Left ventricle myocardium superior (tissue), 1 donor: ENCODE data around the gene GALNT13. TPM values are rescaled to one million over a fixed set of nuclear protein-coding genes. Genes with fewer than 3 reads are reported as not detected.

Experiments
- ATAC-seq: fragments of 200-7000 bp; cut with Tn5 transposase; one replicate; pipeline ENCODE4 v1.9.1; 2020; ENCODE audit warnings: mild to moderate bottlenecking, moderate library complexity
- DNase-seq: peaks from one replicate; pipeline ENCODE4 v3.0.0-alpha.2; 2020
- intact Hi-C: fragments of 100-400 bp; cut with micrococcal nuclease; formaldehyde crosslinking; loops from one replicate; pipeline ENCODE4 v1.11.0; 2022
- total RNA-seq: library from RNA; stranded (reverse); fragmentation: NEBNext Ultra II Directional; extraction: Animal tissue kit (Norgen Biotek cat#: 25700); gene quantifications from one replicate; pipeline ENCODE4 v1.2.1, GENCODE V29; 2021
- donor health status: DM: no; HTN: yes; CAD: no; lungs with severe emphysema.

The GALNT13 gene
- total RNA-seq, 1 donor from 2014 or later: 0.15 TPM

- intact Hi-C loops: no loop called here
- no peak for ATAC-seq
- DNase-seq: no peak
Observed at GRCh38 chr2:154370873-154371272, 499.2 kb downstream of the GALNT13 start.

GRCh38 chr2:154374416-154374815, 502.7 kb downstream of the GALNT13 start:
- ATAC-seq (no peak), DNase-seq (no peak)
- intact Hi-C loops: no loop called here

GRCh38 chr2:154375579-154375931, 503.8 kb downstream of the GALNT13 start:
- intact Hi-C loops: no loop called here
- DNase-seq (no peak), ATAC-seq (no peak)

- intact Hi-C loops: no loop called here
- DNase-seq: no peak
- no peak for ATAC-seq
Observed at GRCh38 chr2:154381931-154382794, 510.4 kb downstream of the GALNT13 start.

- DNase-seq: no peak
- no peak for ATAC-seq
- intact Hi-C loops: no loop called here
Observed at GRCh38 chr2:154386186-154386585, 514.5 kb downstream of the GALNT13 start.

GRCh38 chr2:154391051-154391450, 519.3 kb downstream of the GALNT13 start:
- intact Hi-C loops: no loop called here
- no peak for DNase-seq

GRCh38 chr2:154392256-154392655, 520.5 kb downstream of the GALNT13 start:
- no peak for DNase-seq
- intact Hi-C loops: no loop called here
- no peak for ATAC-seq

More at GRCh38 chr2:154391051-154391450, 519.3 kb downstream of the GALNT13 start:
- ATAC-seq: no peak

- DNase-seq: no peak
- intact Hi-C loops: no loop called here
- ATAC-seq: no peak
Observed at GRCh38 chr2:154394600-154394999, 522.9 kb downstream of the GALNT13 start.

- no peak for ATAC-seq
- intact Hi-C loops: no loop called here
Observed at GRCh38 chr2:154400563-154401290, 529.0 kb downstream of the GALNT13 start.

GRCh38 chr2:154402213-154402612, 530.5 kb downstream of the GALNT13 start:
- intact Hi-C loops: no loop called here
- DNase-seq (no peak), ATAC-seq (no peak)

More at GRCh38 chr2:154400563-154401290, 529.0 kb downstream of the GALNT13 start:
- DNase-seq: no peak

- ATAC-seq (no peak), DNase-seq (no peak)
- intact Hi-C loops: no loop called here
Observed at GRCh38 chr2:154403242-154403790, 531.6 kb downstream of the GALNT13 start.

- intact Hi-C loops: no loop called here
- no peak for DNase-seq
- no peak for ATAC-seq
Observed at GRCh38 chr2:154408786-154409185, 537.1 kb downstream of the GALNT13 start.

GRCh38 chr2:154422251-154422650, 550.5 kb downstream of the GALNT13 start:
- intact Hi-C loops: no loop called here
- DNase-seq: no peak
- no peak for ATAC-seq

GRCh38 chr2:154425994-154426393, 554.3 kb downstream of the GALNT13 start:
- ATAC-seq: no peak
- DNase-seq: no peak

GRCh38 chr2:154427453-154427852, 555.7 kb downstream of the GALNT13 start:
- intact Hi-C loops: no loop called here
- ATAC-seq: no peak

More at GRCh38 chr2:154425994-154426393, 554.3 kb downstream of the GALNT13 start:
- intact Hi-C loops: no loop called here

GRCh38 chr2:154428022-154428421, 556.3 kb downstream of the GALNT13 start:
- ATAC-seq: no peak
- intact Hi-C loops: no loop called here

More at GRCh38 chr2:154427453-154427852, 555.7 kb downstream of the GALNT13 start:
- no peak for DNase-seq

GRCh38 chr2:154433010-154433409, 561.3 kb downstream of the GALNT13 start:
- no peak for DNase-seq
- intact Hi-C loops: no loop called here
- no peak for ATAC-seq

More at GRCh38 chr2:154428022-154428421, 556.3 kb downstream of the GALNT13 start:
- no peak for DNase-seq

GRCh38 chr2:154437104-154437503, 565.4 kb downstream of the GALNT13 start:
- no peak for ATAC-seq
- no peak for DNase-seq
- intact Hi-C loops: no loop called here

GRCh38 chr2:154439156-154439555, 567.4 kb downstream of the GALNT13 start:
- no peak for ATAC-seq
- no peak for DNase-seq
- intact Hi-C loops: no loop called here

GRCh38 chr2:154443919-154444318, 572.2 kb downstream of the GALNT13 start:
- ATAC-seq (no peak), DNase-seq (no peak)
- intact Hi-C loops: no loop called here
